Suprapubic skin (tissue), 4 donors: ENCODE results near the gene LPIN1. TPM values are rescaled to one million over a fixed set of nuclear protein-coding genes. Genes with fewer than 3 reads are reported as not detected.
"Not testable (repeated sequence)": the region's sequence is repeated elsewhere in the genome, so short reads cannot be mapped to it uniquely, and the experiment has no call there.

ENCODE experiments used
- DNase-seq, 2 donors: peaks; one replicate each; pipeline ENCODE4 v3.0.0-alpha.2; 2019; ENCODE audit warnings: low spot score in 2 of 2
- H3K27ac ChIP-seq: fragments of 200-600 bp; sonication (generic); one replicate; pipeline ENCODE4 v1.5.1; 2019
- H3K27me3 ChIP-seq: fragments of 200-600 bp; sonication (generic); one replicate; pipeline ENCODE4 v1.5.1; 2019
- H3K36me3 ChIP-seq: fragments of 200-600 bp; sonication (generic); one replicate; pipeline ENCODE4 v1.5.1; 2019
- H3K4me1 ChIP-seq: fragments of 200-600 bp; sonication (generic); one replicate; pipeline ENCODE4 v1.5.1; 2019
- H3K4me3 ChIP-seq: fragments of 200-600 bp; sonication (generic); one replicate; pipeline ENCODE4 v1.5.1; 2019; ENCODE audit warnings: mild to moderate bottlenecking
- H3K9me3 ChIP-seq: fragments of 200-600 bp; sonication (generic); one replicate; pipeline ENCODE4 v1.5.1; 2019
- CTCF ChIP-seq, 2 donors: fragments of 200-600 bp in 1 of 2; fragments of 450-650 bp in 1 of 2; sonication (generic) in 1 of 2; IDR thresholded peaks; one replicate each; pipeline ENCODE4 v1.5.1; 2016 to 2019; ENCODE audit warnings: antibody characterized with exemption in 2 of 2, mild to moderate bottlenecking in 1 of 2, moderate library complexity in 1 of 2
- EP300 ChIP-seq: sonication (generic); formaldehyde crosslinking; IDR thresholded peaks from one replicate; pipeline ENCODE4 v1.6.1; 2017; ENCODE audit warnings: antibody characterized with exemption
- POLR2A ChIP-seq, 2 donors: fragments of 450-650 bp; IDR thresholded peaks; one replicate each; pipeline ENCODE4 v1.6.1; 2017; ENCODE audit warnings: antibody characterized with exemption in 2 of 2, mild to moderate bottlenecking in 2 of 2, moderate library complexity in 2 of 2
- POLR2AphosphoS5 ChIP-seq, 3 donors: sonication (generic); formaldehyde crosslinking; IDR thresholded peaks; one replicate each; pipeline ENCODE4 v1.6.1; 2017; ENCODE audit warnings: antibody characterized with exemption in 3 of 3
- WGBS: methylation state at CpG from one replicate; pipeline ENCODE4 v1.1.5; 2018; 5-methylcytosine and 5-hydroxymethylcytosine counted together
- total RNA-seq, 4 donors: library from RNA; depleted of rRNA; stranded (reverse); fragments of >200 nt; gene quantifications; one replicate each; pipeline ENCODE4 v1.1.0, GENCODE V29; 2016

LPIN1 gene
- total RNA-seq, 4 donors from 2014 or later, result 25.9 to 71.9 (median 52.5) TPM

GRCh38 chr2:11836647-11837219 lies 90.3 kb downstream of the LPIN1 start:
- H3K27me3 ChIP-seq, result no peaks in the 10 kb centered on the region
- H3K9me3 ChIP-seq, result no peaks in the 10 kb centered on the region
- 90% methylated on average over 7 of the region's 7 CpGs for WGBS
- no peaks in the 10 kb centered on the region for H3K4me1 ChIP-seq
- TF ChIP-seq CTCF (IDR thresholded peaks at IDR 0.05), result no peak
- no peak for TF ChIP-seq POLR2AphosphoS5 (IDR thresholded peaks at IDR 0.05)
- TF ChIP-seq POLR2A (IDR thresholded peaks at IDR 0.05), result no peak
- TF ChIP-seq EP300, result no peak
- no peak overlapping the region for H3K4me3 ChIP-seq
- no peaks in the 10 kb centered on the region for H3K36me3 ChIP-seq
- DNase-seq, result no peak
- H3K27ac ChIP-seq, result no peak overlapping the region

- Histone ChIP-seq H3K27me3 (no peaks in the 10 kb centered on the region), H3K4me3 (no peak overlapping the region), H3K36me3 (no peaks in the 10 kb centered on the region), H3K27ac (no peak overlapping the region), H3K4me1 (no peaks in the 10 kb centered on the region), H3K9me3 (no peaks in the 10 kb centered on the region)
- no peak for DNase-seq
- no peak for TF ChIP-seq CTCF (IDR thresholded peaks at IDR 0.05)
- TF ChIP-seq POLR2A (IDR thresholded peaks at IDR 0.05), result no peak
- no peak for TF ChIP-seq POLR2AphosphoS5 (IDR thresholded peaks at IDR 0.05)
- 81% methylated on average over 10 of the region's 10 CpGs for WGBS
Measured at GRCh38 chr2:11837875-11838734, 91.7 kb downstream of the LPIN1 start.

- H3K9me3 ChIP-seq, result no peaks in the 10 kb centered on the region
- no peak overlapping the region for H3K4me3 ChIP-seq
- no peaks in the 10 kb centered on the region for H3K4me1 ChIP-seq
- H3K36me3 ChIP-seq, result no peaks in the 10 kb centered on the region
- H3K27me3 ChIP-seq, result no peaks in the 10 kb centered on the region
- 38% methylated on average over 4 of the region's 4 CpGs for WGBS
- TF ChIP-seq POLR2A (IDR thresholded peaks at IDR 0.05) (no peak), CTCF (IDR thresholded peaks at IDR 0.05) (no peak)
- no peak overlapping the region for H3K27ac ChIP-seq
- DNase-seq, result no peak
Measured at GRCh38 chr2:11839916-11840315, 93.5 kb downstream of the LPIN1 start.

- WGBS, result 18% methylated on average over 2 of the region's 2 CpGs
- Histone ChIP-seq H3K27me3 (no peaks in the 10 kb centered on the region), H3K27ac (no peak overlapping the region), H3K4me3 (no peak overlapping the region), H3K4me1 (no peaks in the 10 kb centered on the region), H3K36me3 (no peaks in the 10 kb centered on the region), H3K9me3 (no peaks in the 10 kb centered on the region)
- TF ChIP-seq POLR2AphosphoS5 (IDR thresholded peaks at IDR 0.05), result no peak
- no peak for TF ChIP-seq CTCF (IDR thresholded peaks at IDR 0.05)
- no peak for TF ChIP-seq EP300
- no peak for TF ChIP-seq POLR2A (IDR thresholded peaks at IDR 0.05)
- no peak for DNase-seq
Measured at GRCh38 chr2:11842336-11842735, 95.9 kb downstream of the LPIN1 start.

- H3K9me3 ChIP-seq, H3K27me3 ChIP-seq, H3K4me3 ChIP-seq, H3K27ac ChIP-seq, H3K36me3 ChIP-seq, H3K4me1 ChIP-seq, DNase-seq: not testable (repeated sequence)
- 89% methylated on average over 1 of the region's 1 CpG for WGBS
Measured at GRCh38 chr2:11844798-11845197, 98.4 kb downstream of the LPIN1 start.

- H3K27ac ChIP-seq, H3K27me3 ChIP-seq, H3K36me3 ChIP-seq, DNase-seq, H3K4me1 ChIP-seq, H3K4me3 ChIP-seq, H3K9me3 ChIP-seq: not testable (repeated sequence)
- 85% methylated on average over 2 of the region's 2 CpGs for WGBS
Measured at GRCh38 chr2:11847935-11848334, 101.5 kb downstream of the LPIN1 start.
